GM19463 (cell line): ENCODE data around the gene PRPF40A.
"Not testable (repeated sequence)": the region's sequence is repeated elsewhere in the genome, so short reads cannot be mapped to it uniquely, and the experiment has no call there.

Experiments used
- ATAC-seq: cut with Tn5 transposase; IDR thresholded peaks from one replicate; pipeline ENCODE4 v1.9.1; 2021; ENCODE audit warnings: mild to moderate bottlenecking, moderate library complexity; ENCODE audit not compliant: unreplicated experiment

PRPF40A gene

GRCh38 chr2:152717228-152718075, at the start of gene PRPF40A:
TSS of gene PRPF40A (minus strand) at chr2:152717461. CDS start at chr2:152717439, 22 bp downstream.
- ATAC-seq: peak; percentile 56

- ATAC-seq: no peak
These were observed 49.7 kb upstream of the PRPF40A start for GRCh38 chr2:152766928-152767327.

DNA sequence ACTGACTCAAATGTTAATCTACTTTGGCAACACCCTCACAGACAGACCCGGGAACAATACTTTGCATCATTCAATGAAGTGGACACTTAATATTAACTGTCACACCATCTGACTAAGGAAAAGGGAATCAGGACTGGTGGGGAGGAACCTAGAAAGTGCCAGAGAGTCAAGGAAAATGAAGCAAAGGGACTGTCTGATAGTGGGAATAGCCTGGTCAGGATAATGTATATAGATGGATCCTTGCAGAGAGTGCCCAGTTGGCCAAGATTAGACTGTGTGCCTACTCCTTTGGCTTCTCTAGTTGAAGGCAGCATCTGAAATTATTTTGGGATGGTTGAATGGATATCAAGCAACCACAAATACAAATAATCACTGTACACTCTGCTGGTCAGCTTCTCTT, 46.4 kb upstream of the PRPF40A start:
- no peak for ATAC-seq

DNA sequence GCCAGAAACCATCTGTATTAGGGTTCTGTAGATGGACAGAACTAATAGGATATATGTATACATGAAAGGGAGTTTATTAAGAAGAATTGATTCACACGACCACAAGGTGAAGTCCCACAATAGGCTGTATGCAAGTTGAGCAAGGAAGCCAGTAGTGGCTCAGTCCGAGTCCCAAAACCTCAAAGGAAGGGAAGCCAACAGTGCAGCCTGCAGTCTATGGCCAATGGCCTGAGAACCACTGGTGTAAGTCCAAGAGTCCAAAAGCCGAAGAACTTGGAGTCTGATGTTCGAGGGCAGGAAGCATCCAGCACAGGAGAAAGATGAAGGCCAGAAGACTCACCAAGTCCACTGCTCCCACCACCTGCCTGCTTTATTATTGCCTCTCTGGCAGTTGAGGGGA, 45.9 kb upstream of the PRPF40A start:
- ATAC-seq: not testable (repeated sequence)

DNA sequence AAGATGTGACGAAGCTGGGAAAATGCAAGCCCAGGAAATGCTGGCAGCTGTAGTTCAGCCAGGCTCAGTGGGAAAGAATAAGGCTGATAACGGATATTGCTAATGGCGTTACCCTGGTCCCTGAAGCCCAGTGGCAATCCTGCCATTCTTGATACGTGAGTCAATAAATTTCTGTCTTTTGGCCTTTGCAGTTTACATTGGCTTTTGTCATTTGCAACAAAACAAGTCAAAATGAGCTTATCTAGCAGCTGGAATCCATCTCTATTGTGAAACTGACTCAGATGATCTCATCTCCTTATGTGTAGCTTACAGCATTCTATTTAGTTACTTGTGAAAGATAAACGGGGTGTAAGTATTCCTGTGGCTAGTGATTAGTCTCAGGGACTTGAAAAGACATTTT, 44.9 kb upstream of the PRPF40A start:
- no peak for ATAC-seq

DNA sequence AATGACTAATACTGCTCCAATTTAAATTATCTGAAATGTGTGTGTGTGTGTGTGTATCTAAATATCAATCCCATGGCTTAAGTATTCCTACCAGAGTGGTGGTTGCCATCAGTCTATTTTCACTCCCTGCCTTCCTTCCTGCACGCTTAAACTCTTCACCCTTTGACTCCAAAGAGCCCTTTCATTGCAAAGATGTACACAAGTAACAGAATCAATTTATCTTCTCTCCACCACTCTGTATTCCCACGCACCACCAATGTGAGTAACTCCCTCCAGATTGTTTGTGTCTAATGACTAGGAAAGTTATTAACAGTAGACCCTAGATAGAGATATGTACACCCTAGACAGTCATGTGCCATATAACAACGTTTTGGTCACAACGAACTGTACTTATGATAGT, 44.0 kb upstream of the PRPF40A start:
- no peak for ATAC-seq

DNA sequence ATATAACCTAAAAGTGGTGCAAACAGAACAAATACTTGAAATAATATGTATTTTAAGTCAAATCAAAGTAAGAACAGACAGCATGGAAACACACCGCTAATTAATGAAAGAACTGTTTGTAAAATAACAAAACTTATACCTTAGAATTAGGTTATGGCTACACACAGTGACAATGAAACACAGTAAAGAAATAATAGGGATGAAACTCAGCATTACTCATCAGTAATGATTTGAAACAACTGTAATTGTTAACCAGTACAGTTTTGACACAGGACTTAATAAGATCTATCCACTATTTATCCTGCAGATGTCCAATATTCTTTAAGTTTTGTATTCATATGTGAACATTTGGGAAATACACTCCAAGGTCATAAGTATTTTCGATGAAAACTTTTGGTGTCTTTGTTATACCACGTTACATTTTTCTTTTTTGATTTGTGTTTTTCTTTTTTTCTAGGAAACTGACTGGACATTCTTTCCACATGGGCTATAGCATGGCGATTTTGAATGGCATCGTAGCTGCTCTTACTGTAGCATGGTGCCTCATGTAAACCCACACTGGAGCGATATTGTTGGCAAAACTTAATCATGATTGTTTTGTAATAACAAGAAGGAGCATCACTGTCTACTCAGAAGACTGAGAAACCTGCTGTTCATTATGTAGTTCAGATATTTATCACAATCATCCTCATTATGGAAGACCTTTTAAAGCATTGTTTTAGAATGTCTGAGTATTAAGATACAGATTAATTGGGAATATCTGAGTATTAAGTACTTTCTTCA, 42.2 kb upstream of the PRPF40A start:
- no peak for ATAC-seq

GRCh38 chr2:152755029-152755428, 37.8 kb upstream of the PRPF40A start:
- no peak for ATAC-seq

GRCh38 chr2:152747751-152748150, 30.5 kb upstream of the PRPF40A start:
- ATAC-seq: not testable (repeated sequence)

- peak; percentile 75 for ATAC-seq
These were observed 25.7 kb upstream of the PRPF40A start for GRCh38 chr2:152743002-152743401.

GRCh38 chr2:152740743-152741328, 23.6 kb upstream of the PRPF40A start:
- peak; percentile 63 for ATAC-seq

- not testable (repeated sequence) for ATAC-seq
These were observed 22.4 kb upstream of the PRPF40A start for GRCh38 chr2:152739705-152740104.

- ATAC-seq: no peak
These were observed 21.2 kb upstream of the PRPF40A start for GRCh38 chr2:152738438-152738837.

DNA sequence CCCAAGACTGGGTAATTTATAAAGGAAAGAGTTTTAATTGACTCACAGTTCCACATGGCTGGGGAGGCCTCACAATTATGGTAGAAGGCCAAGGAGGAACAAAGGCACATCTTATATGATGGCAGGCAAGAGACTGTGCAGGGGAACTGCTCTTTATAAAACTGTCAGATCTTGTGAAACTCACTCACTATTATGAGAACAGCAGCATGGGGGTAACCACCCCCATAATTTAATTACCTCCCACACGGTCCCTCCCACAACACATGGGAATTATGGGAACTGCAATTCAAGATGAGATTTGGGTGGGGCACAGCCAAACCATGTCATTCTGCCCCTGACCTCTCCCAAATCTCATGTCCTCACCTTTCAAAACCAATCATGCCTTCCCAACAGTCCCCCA, 20.2 kb upstream of the PRPF40A start:
- not testable (repeated sequence) for ATAC-seq

DNA sequence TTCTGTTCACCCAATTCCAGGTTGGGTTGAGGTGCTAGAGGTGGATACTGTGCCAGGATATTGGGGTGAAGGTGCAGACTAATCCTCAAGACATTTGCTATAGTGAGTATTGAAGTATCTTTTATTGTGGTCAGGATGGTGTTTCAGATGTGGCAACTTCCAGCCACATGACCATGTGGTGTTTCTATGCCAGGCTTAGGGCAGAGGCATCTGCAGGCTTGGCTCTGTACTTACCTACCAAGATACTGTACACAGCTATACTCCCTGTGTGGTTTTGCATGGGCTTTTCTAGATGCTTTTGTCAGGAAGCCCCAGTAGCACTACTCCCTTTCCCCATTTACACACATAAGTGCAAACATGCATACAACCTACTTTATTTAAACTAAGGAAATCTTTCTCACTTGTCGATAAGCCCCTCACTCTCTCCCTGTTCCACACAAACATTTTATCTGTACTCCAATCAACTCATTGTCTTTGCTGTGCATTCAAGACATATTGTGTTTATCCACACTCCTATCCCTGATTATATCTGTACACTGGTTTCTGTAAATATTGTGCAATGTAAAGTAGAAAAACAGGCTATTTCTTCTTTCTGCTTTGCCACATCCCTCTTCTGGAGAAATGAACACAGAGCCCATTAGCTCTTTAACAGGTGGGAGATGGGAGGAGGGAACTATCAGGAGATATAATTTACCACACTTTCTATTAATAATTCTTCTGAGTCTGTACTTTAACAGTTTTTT, 13.5 kb upstream of the PRPF40A start:
- peak; percentile 94 for ATAC-seq

DNA sequence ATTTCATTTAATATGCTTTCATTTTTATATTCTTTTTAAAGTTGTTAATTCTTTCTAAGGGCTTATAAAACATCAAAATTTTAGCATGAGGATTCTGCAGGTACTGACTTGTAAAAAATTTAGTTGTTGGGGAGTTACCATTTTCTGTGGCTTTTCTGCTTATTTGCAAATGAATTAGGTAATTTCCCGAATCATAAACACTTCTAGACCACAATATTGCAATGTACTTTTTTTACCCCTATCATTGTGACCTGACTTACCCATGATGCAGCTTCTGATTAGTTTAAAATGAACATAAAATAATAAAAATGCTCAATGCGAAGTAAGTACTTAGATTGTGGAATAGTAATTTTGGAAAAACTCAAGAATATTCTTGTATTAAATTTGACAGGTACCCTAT, 12.6 kb upstream of the PRPF40A start:
- peak; percentile 41 for ATAC-seq

DNA sequence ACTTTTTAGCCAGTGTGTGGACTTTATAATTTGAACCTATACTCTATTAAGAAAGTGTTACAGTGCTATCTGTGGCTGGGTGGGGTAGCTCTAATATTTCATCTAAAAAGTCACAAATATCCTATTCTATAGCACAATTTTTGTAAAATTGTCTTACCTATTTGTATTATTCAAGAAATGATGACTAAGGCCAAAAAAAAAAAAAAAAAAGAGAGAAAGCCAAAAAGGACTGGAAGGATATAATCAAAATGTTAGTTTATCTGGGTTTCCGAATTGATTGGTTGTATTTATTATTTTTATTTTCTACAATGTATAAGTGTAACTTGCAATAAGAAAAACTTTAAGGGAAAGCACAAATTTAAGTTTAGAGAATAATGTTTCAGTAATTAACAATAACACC, 6.7 kb upstream of the PRPF40A start:
- no peak for ATAC-seq

- not testable (repeated sequence) for ATAC-seq
These were observed 5.4 kb upstream of the PRPF40A start for GRCh38 chr2:152722639-152723038.

DNA sequence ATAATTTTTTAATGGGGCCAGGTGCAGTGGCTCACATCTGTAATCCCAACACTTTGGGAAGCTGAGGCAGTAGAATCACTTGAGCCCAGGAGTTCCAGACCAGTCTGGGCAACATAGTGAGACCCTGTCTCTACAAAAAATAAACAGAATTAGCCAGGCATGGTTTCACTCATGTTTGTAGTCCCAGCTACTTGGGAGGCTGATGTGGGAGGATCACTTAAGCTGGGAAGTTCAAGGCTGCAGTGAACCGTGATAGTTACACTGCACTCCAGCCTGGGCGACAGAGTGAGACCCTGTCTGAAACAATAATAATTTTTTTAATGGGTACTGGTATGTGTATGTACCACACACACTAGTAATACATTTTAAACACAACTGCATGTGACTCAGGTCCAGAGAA, 3.5 kb upstream of the PRPF40A start:
- ATAC-seq: no peak

DNA sequence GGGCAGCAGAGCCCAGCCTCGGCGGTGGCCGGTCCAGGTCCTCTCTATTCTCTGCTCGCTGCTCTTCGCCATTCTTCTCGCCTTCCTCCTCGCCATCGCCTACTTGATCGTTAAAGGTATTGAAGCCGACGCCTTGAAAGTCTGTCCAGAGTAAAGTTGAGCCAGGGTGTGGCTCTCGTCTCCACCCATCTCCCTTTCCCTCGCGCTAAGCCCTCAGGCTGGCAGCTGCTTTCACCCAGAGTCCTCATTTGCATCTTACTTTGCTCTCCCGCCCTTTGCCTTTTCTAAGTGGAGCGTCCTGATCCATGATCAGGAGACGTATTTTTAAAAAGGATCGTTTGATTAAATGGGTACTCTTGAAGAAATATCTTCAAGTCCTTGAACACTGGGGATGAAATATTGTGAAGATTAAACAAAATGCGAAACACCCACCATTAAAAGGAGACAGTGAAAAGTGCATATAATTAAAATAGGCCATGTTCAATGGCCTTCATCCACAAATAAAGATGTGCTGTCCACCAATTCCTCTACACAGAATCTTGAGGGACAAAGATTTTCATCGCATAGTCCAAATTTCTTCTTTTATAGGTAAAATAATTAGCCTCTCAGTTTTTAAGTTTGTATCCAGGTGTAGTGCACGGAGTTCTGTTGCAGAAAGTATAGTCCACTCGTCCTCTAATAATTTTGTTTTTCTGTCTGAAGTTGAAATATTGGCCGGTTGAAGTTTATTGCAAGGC, 1.8 kb upstream of the PRPF40A start:
- peak; percentile 30 for ATAC-seq
